Tibial artery (tissue), 4 donors: ENCODE results near the gene TOPORS.

Source experiments
- DNase-seq, 2 donors: peaks; one replicate each; pipeline ENCODE4 v3.0.0-alpha.2; 2019
- H3K27ac ChIP-seq, 2 donors: fragments of 200-600 bp; sonication (generic) in 1 of 2; 1 replicate in 1 of 2; 2 replicates in 1 of 2; pipeline ENCODE4 v1.5.1; 2018 to 2019; ENCODE audit warnings: mild to moderate bottlenecking in 1 of 2
- H3K27me3 ChIP-seq, 2 donors: fragments of 200-600 bp; sonication (generic) in 1 of 2; one replicate each; pipeline versions ENCODE4 v1.5.1 to v1.6.0; 2016 to 2019
- H3K36me3 ChIP-seq, 3 donors: fragments of 200-600 bp; sonication (generic) in 2 of 3; one replicate each; pipeline ENCODE4 v1.5.1; 2016 to 2019; ENCODE audit warnings: mild to moderate bottlenecking in 2 of 3
- H3K4me1 ChIP-seq, 4 donors: fragments of 200-600 bp; sonication (generic) in 2 of 4; 1 replicate in 3 of 4; 2 replicates in 1 of 4; pipeline ENCODE4 v1.5.1; 2016 to 2019
- H3K4me3 ChIP-seq, 2 donors: fragments of 200-600 bp; sonication (generic) in 1 of 2; 1 replicate in 1 of 2; 2 replicates in 1 of 2; pipeline ENCODE4 v1.5.1; 2018 to 2019; ENCODE audit warnings: mild to moderate bottlenecking in 2 of 2
- H3K9me3 ChIP-seq, 3 donors: fragments of 200-600 bp; sonication (generic) in 1 of 3; one replicate each; pipeline ENCODE4 v1.5.1; 2016 to 2019
- CTCF ChIP-seq, 2 experiments: fragments of 200-600 bp in 1 of 2; fragments of 450-650 bp in 1 of 2; IDR thresholded peaks; one replicate each; pipeline ENCODE4 v1.5.1; 2017 to 2019; ENCODE audit warnings: antibody characterized with exemption in 2 of 2, mild to moderate bottlenecking in 1 of 2, moderate library complexity in 1 of 2
- intact Hi-C: fragments of 100-400 bp; cut with DNase I; formaldehyde crosslinking; loops from one replicate; pipeline ENCODE4 v1.15.0; 2023; ENCODE audit warnings: low total_unique reads

TOPORS gene

GRCh38 chr9:32589083-32589723, 36.8 kb upstream of the TOPORS start:
- intact Hi-C loops, result loop anchor here (10.0 kb wide), 1 partner anchor 376 kb away; no protein-coding TSS in a partner anchor
- H3K4me3 ChIP-seq, result no peak overlapping the region
- DNase-seq, result no peak
- peaks cover 0 to 8% of the 10 kb centered on the region in 2 donors for H3K27me3 ChIP-seq
- no peaks in the 10 kb centered on the region for H3K9me3 ChIP-seq
- H3K36me3 ChIP-seq, result no peaks in the 10 kb centered on the region
- no peaks in the 10 kb centered on the region for H3K4me1 ChIP-seq
- no peak for TF ChIP-seq CTCF (IDR thresholded peaks at IDR 0.05)
- no peak overlapping the region for H3K27ac ChIP-seq

- no peak for TF ChIP-seq CTCF (IDR thresholded peaks at IDR 0.05)
- H3K27me3 ChIP-seq, result peaks cover 0 to 8% of the 10 kb centered on the region in 2 donors
- H3K36me3 ChIP-seq, result no peaks in the 10 kb centered on the region
- no peak overlapping the region for H3K27ac ChIP-seq
- H3K9me3 ChIP-seq, result no peaks in the 10 kb centered on the region
- H3K4me3 ChIP-seq, result no peak overlapping the region
- no peaks in the 10 kb centered on the region for H3K4me1 ChIP-seq
- DNase-seq, result no peak
- intact Hi-C loops, result loop anchor here (10.0 kb wide), 1 partner anchor 377 kb away; no protein-coding TSS in a partner anchor
These were observed 35.5 kb upstream of the TOPORS start for GRCh38 chr9:32587901-32588300.

- Histone ChIP-seq H3K36me3 (no peaks in the 10 kb centered on the region), H3K27ac (no peak overlapping the region), H3K4me1 (no peaks in the 10 kb centered on the region), H3K9me3 (no peaks in the 10 kb centered on the region), H3K4me3 (no peak overlapping the region), H3K27me3 (no peaks in the 10 kb centered on the region)
- no peak for TF ChIP-seq CTCF (IDR thresholded peaks at IDR 0.05)
- DNase-seq, result no peak
- intact Hi-C loops, result loop anchor here (10.0 kb wide), 1 partner anchor 380 kb away; no protein-coding TSS in a partner anchor
These were observed 32.4 kb upstream of the TOPORS start for GRCh38 chr9:32584784-32585183.

- Histone ChIP-seq H3K27ac (no peak overlapping the region), H3K4me1 (peaks cover 0 to 6% (median 1%) of the 10 kb centered on the region in 4 donors), H3K27me3 (no peaks in the 10 kb centered on the region), H3K4me3 (no peak overlapping the region), H3K36me3 (no peaks in the 10 kb centered on the region), H3K9me3 (no peaks in the 10 kb centered on the region)
- TF ChIP-seq CTCF (IDR thresholded peaks at IDR 0.05), result peak in 1 of 2 experiments; percentile 22
- DNase-seq, result no peak
- intact Hi-C loops, result loop anchor here (10.0 kb wide), 1 partner anchor 383 kb away; no protein-coding TSS in a partner anchor
These were observed 29.2 kb upstream of the TOPORS start for GRCh38 chr9:32581512-32582143.

- no peak for DNase-seq
- peaks cover 0 to 6% (median 1%) of the 10 kb centered on the region in 4 donors for H3K4me1 ChIP-seq
- no peaks in the 10 kb centered on the region for H3K36me3 ChIP-seq
- no peaks in the 10 kb centered on the region for H3K9me3 ChIP-seq
- TF ChIP-seq CTCF (IDR thresholded peaks at IDR 0.05), result no peak
- intact Hi-C loops, result loop anchor here (10.0 kb wide), 1 partner anchor 384 kb away; no protein-coding TSS in a partner anchor
- no peak overlapping the region for H3K27ac ChIP-seq
- no peaks in the 10 kb centered on the region for H3K27me3 ChIP-seq
- H3K4me3 ChIP-seq, result no peak overlapping the region
These were observed 28.4 kb upstream of the TOPORS start for GRCh38 chr9:32580631-32581300.
